SK-N-SH treated with all-trans-retinoic acid at 6 μM for 48 hours (cell line): ENCODE measurements around the gene SLC10A2.

ENCODE experiments used
- ATAC-seq: fragments of 200-7000 bp; cut with Tn5 transposase; 3 replicates; pipeline ENCODE4 v1.9.1; 2020; ENCODE audit warnings: mild to moderate bottlenecking, moderate library complexity
- ARNTL ChIP-seq: fragments of 450-650 bp; formaldehyde crosslinking; IDR thresholded peaks from 2 replicates; pipeline ENCODE4 v1.5.0; 2020; ENCODE audit warnings: low read depth, mild to moderate bottlenecking, moderate library complexity, borderline replicate concordance
- BACH2 ChIP-seq: fragments of 250-450 bp; sonication (Bioruptor Pico); IDR thresholded peaks from 2 replicates; pipeline ENCODE4 v1.9.0; 2021; ENCODE audit warnings: mild to moderate bottlenecking, borderline replicate concordance
- CREB5 ChIP-seq: fragments of 250-450 bp; sonication (Bioruptor Pico); IDR thresholded peaks from 2 replicates; pipeline ENCODE4 v1.5.1; 2020; ENCODE audit warnings: low read depth, mild to moderate bottlenecking, moderate library complexity
- CSDC2 ChIP-seq: fragments of 250-450 bp; sonication (Bioruptor Pico); IDR thresholded peaks from 2 replicates; pipeline ENCODE4 v1.5.0; 2020; ENCODE audit warnings: mild to moderate bottlenecking, moderate library complexity
- CSRNP3 ChIP-seq: fragments of 250-450 bp; sonication (Bioruptor Pico); IDR thresholded peaks from 2 replicates; pipeline ENCODE4 v1.5.1; 2021; ENCODE audit warnings: mild to moderate bottlenecking, moderate library complexity
- ISL1 ChIP-seq: fragments of 250-450 bp; sonication (Bioruptor Pico); IDR thresholded peaks from 2 replicates; pipeline ENCODE4 v2.1.2; 2022; ENCODE audit warnings: mild to moderate bottlenecking, moderate library complexity
- OSR1 ChIP-seq: fragments of 250-450 bp; sonication (Bioruptor Pico); IDR thresholded peaks from 2 replicates; pipeline ENCODE4 v1.8.0; 2022; ENCODE audit warnings: moderate library complexity, mild to moderate bottlenecking, inconsistent platforms
- PATZ1 ChIP-seq: fragments of 250-450 bp; sonication (Bioruptor Pico); IDR thresholded peaks from 2 replicates; pipeline ENCODE4 v1.8.0; 2020; ENCODE audit warnings: mild to moderate bottlenecking, moderate library complexity, borderline replicate concordance
- POU6F1 ChIP-seq: fragments of 250-450 bp; sonication (Bioruptor Pico); IDR thresholded peaks from 2 replicates; pipeline ENCODE4 v1.8.0; 2021; ENCODE audit warnings: low read depth, mild to moderate bottlenecking, moderate library complexity, borderline replicate concordance
- PPARA ChIP-seq: fragments of 250-450 bp; sonication (Bioruptor Pico); IDR thresholded peaks from 2 replicates; pipeline ENCODE4 v1.5.0; 2020; ENCODE audit warnings: mild to moderate bottlenecking, borderline replicate concordance
- RARB ChIP-seq: fragments of 250-450 bp; sonication (Bioruptor Pico); IDR thresholded peaks from 2 replicates; pipeline ENCODE4 v1.8.0; 2021; ENCODE audit warnings: mild to moderate bottlenecking, moderate library complexity
- SNAI2 ChIP-seq: fragments of 250-450 bp; sonication (Bioruptor Pico); IDR thresholded peaks from 2 replicates; pipeline ENCODE4 v1.5.0; 2020; ENCODE audit warnings: mild to moderate bottlenecking, moderate library complexity
- TCF4 ChIP-seq: fragments of 250-450 bp; sonication (Bioruptor Pico); IDR thresholded peaks from 2 replicates; pipeline ENCODE4 v1.8.0; 2021; ENCODE audit warnings: mild to moderate bottlenecking, moderate library complexity, borderline replicate concordance
- TOX ChIP-seq: fragments of 250-450 bp; sonication (Bioruptor Pico); IDR thresholded peaks from 2 replicates; pipeline ENCODE4 v1.8.0; 2021; ENCODE audit warnings: mild to moderate bottlenecking, moderate library complexity, borderline replicate concordance
- TSHZ2 ChIP-seq: fragments of 250-450 bp; sonication (Bioruptor Pico); IDR thresholded peaks from 2 replicates; pipeline ENCODE4 v1.5.0; 2020; ENCODE audit warnings: mild to moderate bottlenecking, moderate library complexity
- ZC3H10 ChIP-seq: fragments of 250-450 bp; sonication (Bioruptor Pico); IDR thresholded peaks from 2 replicates; pipeline ENCODE4 v1.5.1; 2021; ENCODE audit warnings: mild to moderate bottlenecking, moderate library complexity
- ZFP3 ChIP-seq: fragments of 250-450 bp; sonication (Bioruptor Pico); IDR thresholded peaks from 2 replicates; pipeline ENCODE4 v1.5.0; 2020; ENCODE audit warnings: mild to moderate bottlenecking, moderate library complexity
- ZFP30 ChIP-seq: fragments of 450-650 bp; formaldehyde crosslinking; IDR thresholded peaks from 2 replicates; pipeline ENCODE4 v1.5.0; 2022; ENCODE audit warnings: mild to moderate bottlenecking, moderate library complexity
- ZNF565 ChIP-seq: fragments of 450-650 bp; formaldehyde crosslinking; conservative IDR thresholded peaks from 2 replicates; pipeline ENCODE4 v1.5.0; 2020; ENCODE audit warnings: low read depth, mild to moderate bottlenecking, moderate library complexity
- ZNF70 ChIP-seq: fragments of 450-650 bp; formaldehyde crosslinking; IDR thresholded peaks from 2 replicates; pipeline ENCODE4 v1.5.0; 2020; ENCODE audit warnings: mild to moderate bottlenecking, moderate library complexity
- ZNF8 ChIP-seq: fragments of 450-650 bp; formaldehyde crosslinking; IDR thresholded peaks from 2 replicates; pipeline ENCODE4 v1.5.0; 2020; ENCODE audit warnings: mild to moderate bottlenecking, moderate library complexity

Gene SLC10A2

GRCh38 chr13:103102482-103102881 lies 36.3 kb upstream of the SLC10A2 start:
- no peak for ATAC-seq
- TF ChIP-seq ZFP3 (CRISPR knock-in tag) (no peak), PPARA (no peak), ARNTL (no peak), ZNF70 (CRISPR knock-in tag) (no peak), ZNF8 (CRISPR knock-in tag) (no peak), RARB (CRISPR knock-in tag) (no peak), ZFP30 (CRISPR knock-in tag) (no peak), CSDC2 (CRISPR knock-in tag) (no peak), ISL1 (CRISPR knock-in tag) (no peak)

GRCh38 chr13:103101901-103102300 lies 35.7 kb upstream of the SLC10A2 start:
- no peak for ATAC-seq
- TF ChIP-seq TCF4 (CRISPR knock-in tag) = no peak
- no peak for TF ChIP-seq POU6F1 (CRISPR knock-in tag)
- TF ChIP-seq BACH2 = no peak
- no peak for TF ChIP-seq CREB5
- TF ChIP-seq TOX (CRISPR knock-in tag) = no peak

- no peak for ATAC-seq
- no peak for TF ChIP-seq ZFP3 (CRISPR knock-in tag)
- no peak for TF ChIP-seq ZC3H10 (CRISPR knock-in tag)
- no peak for TF ChIP-seq POU6F1 (CRISPR knock-in tag)
- no peak for TF ChIP-seq CSDC2 (CRISPR knock-in tag)
- no peak for TF ChIP-seq RARB (CRISPR knock-in tag)
- no peak for TF ChIP-seq SNAI2 (CRISPR knock-in tag)
These were observed 35.3 kb upstream of the SLC10A2 start for GRCh38 chr13:103101500-103101899.

- TF ChIP-seq ZNF8 (CRISPR knock-in tag) (no peak), ZC3H10 (CRISPR knock-in tag) (no peak), ZFP3 (CRISPR knock-in tag) (no peak), ZNF565 (no peak), POU6F1 (CRISPR knock-in tag) (no peak), ZFP30 (CRISPR knock-in tag) (no peak), ARNTL (no peak), RARB (CRISPR knock-in tag) (no peak), TSHZ2 (CRISPR knock-in tag) (no peak), SNAI2 (CRISPR knock-in tag) (no peak), TOX (CRISPR knock-in tag) (no peak), ZNF70 (CRISPR knock-in tag) (no peak), CSDC2 (CRISPR knock-in tag) (no peak), PPARA (no peak), PATZ1 (CRISPR knock-in tag) (no peak), OSR1 (CRISPR knock-in tag) (no peak), TCF4 (CRISPR knock-in tag) (no peak), BACH2 (no peak), CSRNP3 (no peak), ISL1 (CRISPR knock-in tag) (no peak)
- TF ChIP-seq, all 23 proteins: peak for 0
- no peak for ATAC-seq
These were observed 34.6 kb upstream of the SLC10A2 start for GRCh38 chr13:103100830-103101229.
